ENCODE measurements around the gene HEG1. TPM values are rescaled to one million over a fixed set of nuclear protein-coding genes. Genes with fewer than 3 reads are reported as not detected.

Gene HEG1
- total and polyA plus RNA-seq, 2 of the 4 experiments (the other 2 are of a cell fraction) = 25.6 to 43.4 TPM

DNA sequence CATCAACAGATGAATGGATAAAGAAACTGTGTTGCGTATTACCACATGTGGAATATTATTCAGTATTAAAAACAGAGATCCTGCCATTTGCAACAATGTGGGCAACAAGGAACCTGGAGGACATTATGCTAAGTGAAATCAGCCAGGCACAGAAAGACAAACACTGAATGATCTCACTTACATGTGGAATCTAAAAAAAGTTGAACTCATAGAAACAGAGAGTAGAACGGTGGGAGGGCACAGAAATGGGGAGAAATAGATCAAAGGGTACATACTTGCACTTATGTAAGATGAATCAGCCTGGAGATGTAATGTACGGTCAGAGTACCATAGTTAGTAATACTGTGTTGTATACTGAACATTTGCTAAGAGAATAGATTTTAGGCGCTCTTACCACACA lies 91.4 kb downstream of the HEG1 start:
- CTCF ChIA-PET = no interaction called here

More for the DNA sequence above, 91.4 kb downstream of the HEG1 start:
- Histone ChIP-seq H3K27ac (ENCODE audit: insufficient read depth, low read length) (no peak overlapping the region), H2BK15ac (ENCODE audit: low read depth, low read length) (no peak overlapping the region), H3K4ac (ENCODE audit: low read depth, low read length) (no peak overlapping the region), H2BK120ac (ENCODE audit: low read depth, low read length) (no peak overlapping the region), H3K23ac (ENCODE audit: low read depth, low read length) (no peak overlapping the region), H4K5ac (ENCODE audit: low read depth, low read length) (no peak overlapping the region), H2BK20ac (ENCODE audit: low read depth, low read length) (no peak overlapping the region), H3K56ac (ENCODE audit: extremely low read depth, insufficient read depth, low read length) (no peak overlapping the region), H2BK5ac (ENCODE audit: low read depth, low read length, poor library complexity, severe bottlenecking) (no peak overlapping the region), H3K79me1 (ENCODE audit: low read depth in 1 of 2, low read length in 2 of 2) (0 out of 4 replicates have a peak, but pooled peaks cover 0 to 4% of the 10 kb centered on the region in 2 experiments), H2AFZ (replicated peaks; ENCODE audit: low read length, poor library complexity) (no peak overlapping the region), H4K91ac (ENCODE audit: insufficient read depth, low read depth, low read length) (no peak overlapping the region), H2AK9ac (replicated peaks; ENCODE audit: low read depth, low read length, poor library complexity) (no peak overlapping the region), H3K14ac (replicated peaks; ENCODE audit: low read depth, low read length) (no peak overlapping the region), H4K8ac (ENCODE audit: low read depth in 2 of 2, low read length in 2 of 2) (no peak overlapping the region), H3K4me2 (ENCODE audit: low read depth, low read length) (no peak overlapping the region), H3K36me3 (ENCODE audit: control insufficient read depth, insufficient read depth, low read length) (peaks cover 25% of the 10 kb centered on the region), H3K4me3 (ENCODE audit: insufficient read depth, low read depth, low read length) (no peak overlapping the region), H3K27me3 (ENCODE audit: control insufficient read depth, insufficient read depth, low read length) (no peaks in the 10 kb centered on the region), H3K4me1 (ENCODE audit: control insufficient read depth, insufficient read depth, low read length) (peaks cover 5% of the 10 kb centered on the region; the same call in 1 of the 2 replicates), H3K9me3 (ENCODE audit: control insufficient read depth, insufficient read depth, low read length) (no peaks in the 10 kb centered on the region), H3K9me1 (ENCODE audit: insufficient read depth, low read length) (peaks cover 8% of the 10 kb centered on the region), H3K18ac (ENCODE audit: low read depth, low read length) (no peak overlapping the region), H4K20me1 (ENCODE audit: insufficient read depth, low read length) (peaks cover 3% of the 10 kb centered on the region; the same call in 1 of the 2 replicates), H3K9ac (ENCODE audit: low read depth, low read length) (no peak overlapping the region), H2AK5ac (ENCODE audit: low read depth, low read length) (no peak overlapping the region)
- intact Hi-C loops (cut with micrococcal nuclease) = no loop called here
- 17% methylated on average over 1 of the region's 4 CpGs; no CpG with 5 or more reads in 1 of the 2 experiments for WGBS, 2 experiments (ENCODE audit: extremely low coverage in 2 of 2, insufficient read length in 1 of 2)
- no TSS peak for BruUV-seq (replicated peaks)
- POLR2A ChIA-PET (ENCODE audit: unreplicated experiment) = interaction anchor here (0.6 kb wide), 1 partner anchor 548 kb away, joined by 3 read pairs; no protein-coding TSS in a partner anchor
- DNase-seq (peak; percentile 80), ATAC-seq (ENCODE audit: low read depth) (peak; percentile 35)
- dilution Hi-C loops (cut with HindIII; ENCODE audit: low sequenced_read_pairs, unreplicated experiment) = no loop called here
- TF ChIP-seq MAZ (IDR thresholded peaks at IDR 0.05; ENCODE audit: borderline replicate concordance, low read depth, low read length) (no peak), CEBPB (IDR thresholded peaks at IDR 0.05; ENCODE audit: low read depth, low read length) (no peak), POLR2A (IDR thresholded peaks at IDR 0.05; ENCODE audit: low read depth, low read length) (no peak), RAD21 (IDR thresholded peaks at IDR 0.05; ENCODE audit: low read length) (no peak), MAFK (IDR thresholded peaks at IDR 0.05; ENCODE audit: low read depth, low read length) (no peak), CHD1 (IDR thresholded peaks at IDR 0.05; ENCODE audit: low read depth, low read length) (no peak), RFX5 (IDR thresholded peaks at IDR 0.05; ENCODE audit: low read depth, low read length) (no peak), NFE2L2 (IDR thresholded peaks at IDR 0.05; ENCODE audit: low read depth, low read length) (no peak), FOS (IDR thresholded peaks at IDR 0.05; ENCODE audit: low read depth, low read length) (no peak), BHLHE40 (IDR thresholded peaks at IDR 0.05; ENCODE audit: low read depth, low read length) (no peak), MXI1 (IDR thresholded peaks at IDR 0.05; ENCODE audit: borderline replicate concordance, low read depth, low read length) (no peak), RCOR1 (IDR thresholded peaks at IDR 0.05; ENCODE audit: insufficient replicate concordance, low read length) (no peak)
- TF ChIP-seq, protein P1, sequence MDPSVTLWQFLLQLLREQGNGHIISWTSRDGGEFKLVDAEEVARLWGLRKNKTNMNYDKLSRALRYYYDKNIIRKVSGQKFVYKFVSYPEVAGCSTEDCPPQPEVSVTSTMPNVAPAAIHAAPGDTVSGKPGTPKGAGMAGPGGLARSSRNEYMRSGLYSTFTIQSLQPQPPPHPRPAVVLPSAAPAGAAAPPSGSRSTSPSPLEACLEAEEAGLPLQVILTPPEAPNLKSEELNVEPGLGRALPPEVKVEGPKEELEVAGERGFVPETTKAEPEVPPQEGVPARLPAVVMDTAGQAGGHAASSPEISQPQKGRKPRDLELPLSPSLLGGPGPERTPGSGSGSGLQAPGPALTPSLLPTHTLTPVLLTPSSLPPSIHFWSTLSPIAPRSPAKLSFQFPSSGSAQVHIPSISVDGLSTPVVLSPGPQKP (IDR thresholded peaks at IDR 0.05; ENCODE audit: borderline replicate concordance, low read depth, low read length) = no peak
- TF ChIP-seq, protein P2, sequence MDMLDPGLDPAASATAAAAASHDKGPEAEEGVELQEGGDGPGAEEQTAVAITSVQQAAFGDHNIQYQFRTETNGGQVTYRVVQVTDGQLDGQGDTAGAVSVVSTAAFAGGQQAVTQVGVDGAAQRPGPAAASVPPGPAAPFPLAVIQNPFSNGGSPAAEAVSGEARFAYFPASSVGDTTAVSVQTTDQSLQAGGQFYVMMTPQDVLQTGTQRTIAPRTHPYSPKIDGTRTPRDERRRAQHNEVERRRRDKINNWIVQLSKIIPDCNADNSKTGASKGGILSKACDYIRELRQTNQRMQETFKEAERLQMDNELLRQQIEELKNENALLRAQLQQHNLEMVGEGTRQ (IDR thresholded peaks at IDR 0.05; ENCODE audit: low read depth, low read length) = no peak
- in situ Hi-C loops (cut with MboI; ENCODE audit: low sequenced_read_pairs) = no loop called here
